ENCODE results near the gene RAB7B. TPM values are rescaled to one million over a fixed set of nuclear protein-coding genes. Genes with fewer than 3 reads are reported as not detected.

RAB7B gene
- total and polyA plus RNA-seq, 2 of the 13 experiments (the other 11 are each of a cell fraction or from before 2014, with no cell fraction given), result 0.05 to 0.46 TPM

DNA sequence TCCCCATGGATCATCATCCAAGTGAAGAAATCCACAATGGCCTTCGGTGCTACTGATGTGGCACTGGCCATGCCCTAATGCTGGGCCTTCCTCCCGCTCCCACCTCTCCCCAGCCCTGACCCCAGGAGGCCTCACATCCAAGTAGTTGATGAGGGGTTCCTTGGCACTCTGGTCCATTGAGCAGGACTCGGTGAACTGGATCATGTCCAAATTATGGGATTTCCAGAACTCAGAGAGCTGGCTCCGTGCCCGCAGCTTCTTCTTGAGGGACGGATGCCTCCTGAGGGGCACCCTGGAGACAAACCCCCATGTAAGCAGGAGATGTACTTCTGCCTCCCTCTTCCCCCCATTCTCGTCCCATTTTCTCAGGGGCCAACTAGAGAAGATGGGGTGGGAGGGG is 19.6 kb upstream of the RAB7B start:
- POLR2A ChIA-PET, result no interaction called here
- 52% methylated on average over 4 of the region's 7 CpGs for WGBS (ENCODE audit: low lambda C conversion rate)
- in situ Hi-C loops (cut with HindIII; ENCODE audit: extremely low pct_ligation_motif_present, low pct_unique_long_range_greater_than_20kb) (no loop called here), intact Hi-C loops (cut with micrococcal nuclease; ENCODE audit: unreplicated experiment) (no loop called here)
- Histone ChIP-seq H2AFZ (ENCODE audit: low read length) (no peak overlapping the region), H3K79me2 (ENCODE audit: insufficient read depth, low read length) (no peaks in the 10 kb centered on the region), H3K9me3 (ENCODE audit: low read length) (no peaks in the 10 kb centered on the region), H3K36me3 (replicated peaks in 1 of 2; ENCODE audit: control insufficient read depth in 1 of 2, insufficient read depth in 2 of 2, low read length in 2 of 2) (no peaks in the 10 kb centered on the region), H3K9ac (ENCODE audit: insufficient read depth, low read depth, low read length) (no peak overlapping the region), H3K4me1 (ENCODE audit: insufficient read depth, low read length) (peaks cover 31% of the 10 kb centered on the region), H3K27ac (ENCODE audit: extremely low read length, insufficient read depth, low read length) (no peak overlapping the region), H3K4me2 (ENCODE audit: low read depth, low read length) (no peak overlapping the region), H3K4me3 (replicated peaks in 1 of 3; ENCODE audit: insufficient read depth in 1 of 3, low read depth in 2 of 3, low read length in 3 of 3) (no peak overlapping the region), H3K27me3 (ENCODE audit: control insufficient read depth in 1 of 2, insufficient read depth in 2 of 2, low read length in 2 of 2) (peaks cover 0 to 17% of the 10 kb centered on the region in 2 experiments; a peak in 3 of 5 replicates), H4K20me1 (ENCODE audit: insufficient read depth, low read length) (no peaks in the 10 kb centered on the region)
- CTCF ChIA-PET (ENCODE audit: low intra/inter-chr PET ratio, low total read pairs), result no interaction called here
- ATAC-seq, result no peak
- DNase-seq (ENCODE audit: low spot score), result no peak
- FAIRE-seq, result no peak
- no TSS peak for BruUV-seq (replicated peaks)
- TF ChIP-seq, protein P1, sequence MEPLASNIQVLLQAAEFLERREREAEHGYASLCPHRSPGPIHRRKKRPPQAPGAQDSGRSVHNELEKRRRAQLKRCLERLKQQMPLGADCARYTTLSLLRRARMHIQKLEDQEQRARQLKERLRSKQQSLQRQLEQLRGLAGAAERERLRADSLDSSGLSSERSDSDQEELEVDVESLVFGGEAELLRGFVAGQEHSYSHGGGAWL (CRISPR knock-in tag; IDR thresholded peaks at IDR 0.05), result no peak
- no peak for TF ChIP-seq ZNF891 (CRISPR knock-in tag; IDR thresholded peaks at IDR 0.05)
- TF ChIP-seq CBX5 (CRISPR knock-in tag; IDR thresholded peaks at IDR 0.05; ENCODE audit: borderline replicate concordance), result no peak
- no peak for TF ChIP-seq ZNF720 (CRISPR knock-in tag; IDR thresholded peaks at IDR 0.05)
- TF ChIP-seq ZNF713 (CRISPR knock-in tag; IDR thresholded peaks at IDR 0.05), result no peak
- no peak for TF ChIP-seq SNAPC2 (CRISPR knock-in tag; IDR thresholded peaks at IDR 0.05)
- TF ChIP-seq, protein P2, sequence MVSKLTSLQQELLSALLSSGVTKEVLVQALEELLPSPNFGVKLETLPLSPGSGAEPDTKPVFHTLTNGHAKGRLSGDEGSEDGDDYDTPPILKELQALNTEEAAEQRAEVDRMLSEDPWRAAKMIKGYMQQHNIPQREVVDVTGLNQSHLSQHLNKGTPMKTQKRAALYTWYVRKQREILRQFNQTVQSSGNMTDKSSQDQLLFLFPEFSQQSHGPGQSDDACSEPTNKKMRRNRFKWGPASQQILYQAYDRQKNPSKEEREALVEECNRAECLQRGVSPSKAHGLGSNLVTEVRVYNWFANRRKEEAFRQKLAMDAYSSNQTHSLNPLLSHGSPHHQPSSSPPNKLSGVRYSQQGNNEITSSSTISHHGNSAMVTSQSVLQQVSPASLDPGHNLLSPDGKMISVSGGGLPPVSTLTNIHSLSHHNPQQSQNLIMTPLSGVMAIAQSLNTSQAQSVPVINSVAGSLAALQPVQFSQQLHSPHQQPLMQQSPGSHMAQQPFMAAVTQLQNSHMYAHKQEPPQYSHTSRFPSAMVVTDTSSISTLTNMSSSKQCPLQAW (CRISPR knock-in tag; IDR thresholded peaks at IDR 0.05), result no peak
- TF ChIP-seq RFX1 (IDR thresholded peaks at IDR 0.05), result no peak
- TF ChIP-seq, protein P3, sequence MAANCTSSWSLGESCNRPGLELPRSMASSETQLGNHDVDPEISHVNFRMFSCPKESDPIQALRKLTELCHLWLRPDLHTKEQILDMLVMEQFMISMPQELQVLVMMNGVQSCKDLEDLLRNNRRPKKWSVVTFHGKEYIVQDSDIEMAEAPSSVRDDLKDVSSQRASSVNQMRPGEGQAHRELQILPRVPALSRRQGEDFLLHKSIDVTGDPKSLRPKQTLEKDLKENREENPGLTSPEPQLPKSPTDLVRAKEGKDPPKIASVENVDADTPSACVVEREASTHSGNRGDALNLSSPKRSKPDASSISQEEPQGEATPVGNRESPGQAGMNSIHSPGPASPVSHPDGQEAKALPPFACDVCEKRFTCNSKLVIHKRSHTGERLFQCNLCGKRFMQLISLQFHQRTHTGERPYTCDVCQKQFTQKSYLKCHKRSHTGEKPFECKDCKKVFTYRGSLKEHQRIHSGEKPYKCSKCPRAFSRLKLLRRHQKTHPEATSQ (CRISPR knock-in tag; IDR thresholded peaks at IDR 0.05; ENCODE audit: borderline replicate concordance), result no peak
- no peak for TF ChIP-seq ZNF577 (CRISPR knock-in tag; IDR thresholded peaks at IDR 0.05; ENCODE audit: borderline replicate concordance, low read depth)
- TF ChIP-seq FOXA3 (CRISPR knock-in tag; IDR thresholded peaks at IDR 0.05), result no peak
- no peak for TF ChIP-seq CREB1 (IDR thresholded peaks at IDR 0.05)
- TF ChIP-seq CREB1 (CRISPR knock-in tag; IDR thresholded peaks at IDR 0.05), result no peak
- TF ChIP-seq KDM2A (CRISPR knock-in tag; IDR thresholded peaks at IDR 0.05; ENCODE audit: borderline replicate concordance, low read depth), result no peak
- no peak for TF ChIP-seq ZSCAN9 (CRISPR knock-in tag; IDR thresholded peaks at IDR 0.05; ENCODE audit: borderline replicate concordance)
- no peak for TF ChIP-seq CENPT (CRISPR knock-in tag; IDR thresholded peaks at IDR 0.05; ENCODE audit: low read depth)
- TF ChIP-seq, protein P4, sequence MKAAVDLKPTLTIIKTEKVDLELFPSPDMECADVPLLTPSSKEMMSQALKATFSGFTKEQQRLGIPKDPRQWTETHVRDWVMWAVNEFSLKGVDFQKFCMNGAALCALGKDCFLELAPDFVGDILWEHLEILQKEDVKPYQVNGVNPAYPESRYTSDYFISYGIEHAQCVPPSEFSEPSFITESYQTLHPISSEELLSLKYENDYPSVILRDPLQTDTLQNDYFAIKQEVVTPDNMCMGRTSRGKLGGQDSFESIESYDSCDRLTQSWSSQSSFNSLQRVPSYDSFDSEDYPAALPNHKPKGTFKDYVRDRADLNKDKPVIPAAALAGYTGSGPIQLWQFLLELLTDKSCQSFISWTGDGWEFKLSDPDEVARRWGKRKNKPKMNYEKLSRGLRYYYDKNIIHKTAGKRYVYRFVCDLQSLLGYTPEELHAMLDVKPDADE (CRISPR knock-in tag; IDR thresholded peaks at IDR 0.05), result no peak
- TF ChIP-seq, protein P5, sequence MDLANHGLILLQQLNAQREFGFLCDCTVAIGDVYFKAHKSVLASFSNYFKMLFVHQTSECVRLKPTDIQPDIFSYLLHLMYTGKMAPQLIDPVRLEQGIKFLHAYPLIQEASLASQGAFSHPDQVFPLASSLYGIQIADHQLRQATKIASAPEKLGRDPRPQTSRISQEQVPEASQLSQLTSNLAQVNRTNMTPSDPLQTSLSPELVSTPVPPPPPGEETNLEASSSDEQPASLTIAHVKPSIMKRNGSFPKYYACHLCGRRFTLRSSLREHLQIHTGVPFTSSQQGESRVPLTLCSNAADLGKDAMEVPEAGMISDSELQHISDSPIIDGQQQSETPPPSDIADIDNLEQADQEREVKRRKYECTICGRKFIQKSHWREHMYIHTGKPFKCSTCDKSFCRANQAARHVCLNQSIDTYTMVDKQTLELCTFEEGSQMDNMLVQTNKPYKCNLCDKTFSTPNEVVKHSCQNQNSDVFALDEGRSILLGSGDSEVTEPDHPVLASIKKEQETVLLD (CRISPR knock-in tag; IDR thresholded peaks at IDR 0.05; ENCODE audit: low read depth), result no peak
- TF ChIP-seq, protein P6, sequence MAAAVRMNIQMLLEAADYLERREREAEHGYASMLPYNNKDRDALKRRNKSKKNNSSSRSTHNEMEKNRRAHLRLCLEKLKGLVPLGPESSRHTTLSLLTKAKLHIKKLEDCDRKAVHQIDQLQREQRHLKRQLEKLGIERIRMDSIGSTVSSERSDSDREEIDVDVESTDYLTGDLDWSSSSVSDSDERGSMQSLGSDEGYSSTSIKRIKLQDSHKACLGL (CRISPR knock-in tag; IDR thresholded peaks at IDR 0.05), result no peak
